Cardiac fibroblast (primary cell): ENCODE results near the gene NEK4.
"Not testable (repeated sequence)": the region's sequence is repeated elsewhere in the genome, so short reads cannot be mapped to it uniquely, and the experiment has no call there.

Experiments
- DNase-seq, 2 donors: peaks; one replicate each; pipeline versions ENCODE4 v3.0.0 to v3.0.0-alpha.2; 2010; ENCODE audit warnings: low read depth in 2 of 2
- H3K4me3 ChIP-seq, 2 donors: replicated peaks in 1 of 2; 1 replicate in 1 of 2; 2 replicates in 1 of 2; pipeline ENCODE4 v1.5.1; 2011; ENCODE audit warnings: low read depth in 2 of 2, low read length in 2 of 2, mild to moderate bottlenecking in 2 of 2, moderate library complexity in 1 of 2
- CTCF ChIP-seq: IDR thresholded peaks from one replicate; pipeline ENCODE4 v1.5.1; 2011; ENCODE audit warnings: low read depth, mild to moderate bottlenecking, low read length, inconsistent platforms

NEK4 gene

DNA sequence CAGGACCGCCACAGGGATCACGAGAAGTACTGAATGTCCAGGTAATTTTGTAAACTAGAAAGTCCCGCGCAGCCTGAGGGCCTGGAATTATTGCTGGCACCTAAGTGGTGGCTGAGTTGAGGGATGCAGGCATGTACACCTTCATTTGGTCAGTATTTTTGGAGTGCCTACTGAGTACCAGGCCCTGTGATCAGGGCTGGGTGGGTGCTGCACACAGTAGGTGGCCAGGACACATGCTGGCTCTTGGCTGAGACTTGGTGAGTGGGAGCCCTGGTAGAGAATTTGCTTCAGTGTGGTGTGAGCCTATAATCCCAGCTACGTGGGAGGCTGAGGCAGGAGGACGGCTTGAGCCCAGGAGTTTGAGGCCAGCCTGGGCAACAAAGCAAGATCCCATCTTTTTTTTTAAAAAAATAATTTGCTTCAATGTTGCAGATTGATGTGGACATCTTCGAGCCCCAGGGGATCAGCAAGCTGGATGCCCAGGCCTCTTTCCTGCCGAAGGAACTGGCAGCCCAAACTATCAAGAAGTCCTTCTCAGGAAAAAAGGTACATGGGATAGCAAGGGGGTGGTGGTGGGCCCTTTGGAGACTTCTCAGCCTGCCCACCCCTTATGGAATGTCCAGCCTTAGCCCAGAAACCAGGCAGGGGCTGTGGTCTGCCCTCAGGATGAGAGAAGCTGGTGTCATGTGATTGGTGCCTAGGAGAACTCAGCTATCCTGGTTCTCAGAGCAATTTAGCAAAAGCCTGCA, 9.3 kb upstream of the NEK4 start:
- H3K4me3 ChIP-seq = no peak overlapping the region
- DNase-seq = no peak
- TF ChIP-seq CTCF = no peak

DNA sequence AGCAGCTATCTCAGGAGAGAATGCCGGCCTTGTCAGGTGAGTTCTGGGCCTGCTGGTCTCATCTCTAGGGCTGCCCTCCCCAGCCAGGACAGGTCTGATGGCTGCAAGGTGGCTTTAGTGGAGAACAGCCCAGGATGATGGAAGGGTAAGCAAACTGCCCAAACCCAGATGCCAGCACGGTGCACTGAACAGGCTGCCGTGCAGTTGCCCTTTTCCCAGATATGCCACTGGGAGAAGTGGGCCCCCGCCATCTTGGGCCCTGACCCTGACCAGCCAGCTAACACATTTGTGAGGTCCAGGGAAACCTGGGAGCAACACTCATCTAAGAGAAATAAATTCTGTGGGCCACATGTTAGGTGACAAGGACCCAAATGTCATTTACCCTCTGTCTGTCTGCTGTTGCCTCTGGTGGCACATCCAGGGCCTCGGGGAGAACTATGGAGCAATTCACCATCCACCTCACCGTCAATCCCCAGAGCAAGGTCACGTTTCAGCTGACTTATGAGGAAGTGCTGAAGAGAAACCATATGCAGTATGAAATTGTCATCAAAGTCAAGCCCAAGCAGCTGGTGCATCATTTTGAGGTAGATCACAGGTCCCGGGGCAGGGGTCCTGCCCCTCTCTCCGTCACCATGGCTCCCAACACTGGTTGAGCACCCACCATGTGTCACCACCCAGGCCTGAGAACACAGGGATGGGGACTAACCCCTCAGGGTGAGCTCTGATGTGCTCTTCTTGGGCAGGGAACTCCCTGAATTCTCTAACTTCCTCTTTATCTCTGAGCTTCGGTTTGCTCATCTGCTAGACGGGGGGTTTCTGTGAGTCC, 8.5 kb upstream of the NEK4 start:
- no peak overlapping the region for H3K4me3 ChIP-seq
- DNase-seq = no peak
- no peak for TF ChIP-seq CTCF

GRCh38 chr3:52777959-52778805, 7.4 kb upstream of the NEK4 start:
- H3K4me3 ChIP-seq = no peak overlapping the region
- no peak for TF ChIP-seq CTCF
- DNase-seq = no peak

GRCh38 chr3:52777127-52777958, 6.6 kb upstream of the NEK4 start, which contains the start of gene ITIH1:
Gene ITIH1 (plus strand): TSS chr3:52777599. CDS start chr3:52777616, 17 bp downstream.
- TF ChIP-seq CTCF = no peak
- DNase-seq = no peak

GRCh38 chr3:52776486-52776885, 5.7 kb upstream of the NEK4 start:
- not testable (repeated sequence) for DNase-seq, H3K4me3 ChIP-seq

More at GRCh38 chr3:52777127-52777958, 6.6 kb upstream of the NEK4 start, which contains the start of gene ITIH1:
- no peak within 1 kb of the TSS for H3K4me3 ChIP-seq

GRCh38 chr3:52775877-52776276, 5.1 kb upstream of the NEK4 start:
- TF ChIP-seq CTCF = no peak
- H3K4me3 ChIP-seq = no peak overlapping the region
- DNase-seq = no peak
